Stimulated activated CD8-positive, alpha-beta memory T cell treated with anti-CD3 and anti-CD28 coated beads, Interleukin-7, amount 100 ng/mL, for 48 hours (primary cell): Measurements from ENCODE around the gene NAA35.

Source experiments
- DNase-seq, 2 donors: peaks; one replicate each; pipeline ENCODE4 v3.0.0-alpha.2; 2020; ENCODE audit warnings: low read depth in 1 of 2; ENCODE audit errors: extremely low read depth in 1 of 2

NAA35 gene

DNA sequence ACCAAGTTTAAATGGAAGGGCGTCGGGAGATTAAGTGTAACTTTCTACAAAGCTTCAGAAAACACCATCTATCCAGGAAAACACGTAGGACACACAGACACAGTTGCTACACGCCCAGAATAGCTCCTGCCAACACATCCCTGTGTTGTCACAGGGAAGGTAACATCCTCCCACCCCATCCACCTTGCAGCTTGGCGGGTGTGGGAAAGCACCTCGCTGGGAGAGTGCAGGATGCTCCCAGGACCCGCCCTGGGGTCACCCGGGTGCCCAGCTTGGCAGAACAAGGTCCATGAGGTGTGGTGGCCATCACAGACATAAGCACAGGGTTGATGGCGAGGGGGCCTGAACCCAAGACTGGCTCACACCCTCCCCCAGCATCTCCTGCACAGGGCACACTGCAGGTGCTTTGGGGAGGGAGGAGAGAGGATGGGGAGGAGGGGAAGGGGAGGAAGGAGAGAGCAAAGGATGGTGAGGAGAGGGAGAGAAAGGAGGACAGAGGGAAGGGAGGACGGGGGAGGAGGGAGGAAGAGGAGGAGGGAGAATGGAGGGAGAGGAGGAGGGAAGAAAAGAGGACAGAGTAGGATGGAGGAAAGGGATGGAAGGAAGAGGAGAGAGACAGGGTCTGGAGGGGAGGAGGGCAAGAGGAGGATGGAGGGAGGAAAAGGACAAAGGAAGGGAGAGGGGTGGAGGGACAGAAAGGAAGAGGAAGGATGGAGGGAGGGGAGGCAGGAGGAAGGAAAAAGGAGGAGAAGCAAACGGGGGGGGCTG lies 121.2 kb downstream of the NAA35 start:
- DNase-seq, result no peak

DNA sequence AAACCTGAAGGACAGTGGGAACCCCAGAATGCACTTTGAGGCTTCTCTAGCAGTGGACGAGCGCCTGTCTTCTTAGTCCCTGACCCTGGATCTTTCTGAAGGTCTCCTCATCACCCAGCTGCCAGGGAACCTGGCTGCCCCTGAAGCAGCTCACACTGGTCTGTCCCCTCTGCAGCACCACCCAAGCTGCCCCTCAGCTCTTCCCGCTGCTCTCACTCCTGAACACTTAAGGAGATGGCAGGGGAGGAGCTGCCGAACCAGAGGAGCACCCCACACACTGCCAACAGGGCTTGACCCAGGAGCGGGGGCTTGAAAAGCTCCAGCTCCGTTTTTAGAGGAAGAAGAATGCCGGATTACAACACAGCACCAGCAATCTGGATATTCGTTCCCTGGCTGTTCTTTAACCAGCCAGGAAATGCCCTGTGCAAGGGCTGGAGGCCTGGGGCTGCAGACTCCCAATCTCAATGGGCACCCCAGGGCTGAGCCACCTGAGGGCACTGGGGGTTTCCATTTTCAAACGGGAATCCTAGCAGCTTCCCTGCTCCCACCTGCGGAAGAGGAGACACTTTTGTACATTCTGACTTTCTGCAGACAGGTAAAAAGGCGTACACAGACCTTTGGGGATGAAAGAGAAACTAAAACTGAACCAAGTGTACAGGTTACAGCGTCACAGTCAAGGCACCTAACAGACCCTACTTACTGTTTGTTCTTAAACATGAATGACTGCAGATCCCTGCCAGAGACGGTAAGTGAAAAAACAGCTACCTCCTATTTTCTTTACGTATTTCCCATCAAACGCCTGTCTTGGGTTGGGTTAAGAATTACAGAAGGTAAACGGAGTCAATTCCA lies 122.1 kb downstream of the NAA35 start:
- DNase-seq, result no peak

DNA sequence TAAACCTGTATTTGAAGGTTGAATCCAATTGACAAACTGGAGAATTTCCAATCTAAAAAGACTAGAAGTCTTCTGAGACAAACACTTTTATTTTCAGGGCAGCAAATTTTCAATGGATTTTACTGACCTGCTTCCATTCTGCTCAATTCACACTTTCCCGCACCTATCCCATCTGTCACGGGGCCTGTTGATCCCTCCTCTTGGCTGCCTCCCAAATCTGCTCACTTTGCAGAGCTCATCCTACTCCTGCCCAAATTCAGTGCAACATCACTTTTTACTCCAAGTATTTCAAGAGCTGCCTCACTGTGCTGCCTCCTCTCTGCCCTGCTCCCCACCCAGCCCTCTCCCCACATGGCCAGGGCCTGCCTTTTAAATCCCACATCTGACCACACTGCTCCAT lies 123.3 kb downstream of the NAA35 start:
- no peak for DNase-seq

- no peak for DNase-seq
Measured at GRCh38 chr9:86069206-86069869, 128.4 kb downstream of the NAA35 start.
